CD4-positive, alpha-beta T cell treated with Interleukin-12 subunit alpha and Interleukin-12 subunit beta, for 1 hour (primary cell): ENCODE data around the gene NAT8.
A peak's percentile ranks its signal among the peaks of the same experiment; 100 is the strongest.
"Not testable (repeated sequence)": the region's sequence is repeated elsewhere in the genome, so short reads cannot be mapped to it uniquely, and the experiment has no call there.

Experiments used
- DNase-seq: peaks from one replicate; pipeline ENCODE4 v3.0.0-alpha.2; 2020

Gene NAT8

DNA sequence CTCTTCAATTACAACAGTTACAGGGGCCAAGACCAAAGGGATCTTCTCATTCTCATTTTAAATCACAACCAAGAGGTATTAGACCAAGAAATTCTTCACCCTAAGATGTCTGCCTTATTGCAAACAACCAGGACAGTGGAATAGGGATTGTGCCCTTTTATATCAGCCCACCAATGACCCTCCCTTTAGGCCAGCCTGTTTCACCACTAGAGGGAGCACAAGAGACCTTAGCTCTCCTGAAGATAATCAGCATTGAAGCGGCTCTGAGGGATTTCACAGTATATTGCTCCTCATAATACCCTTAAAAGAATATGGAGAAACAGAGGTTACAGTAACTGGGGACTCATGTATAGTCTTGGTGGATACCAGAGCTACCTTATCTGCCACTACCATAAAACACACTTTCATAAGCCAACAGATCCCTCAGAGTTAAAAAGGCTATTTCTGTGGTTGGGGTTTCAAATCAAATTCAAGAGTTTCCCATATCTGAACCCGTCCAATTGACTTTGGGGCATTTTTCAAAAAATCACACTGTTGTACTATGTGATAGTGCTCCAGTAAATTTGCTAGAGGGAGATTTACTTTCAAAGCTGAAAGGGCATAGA is 11.5 kb downstream of the NAT8 start:
- peak; percentile 4 for DNase-seq

GRCh38 chr2:73628493-73628892 is 13.7 kb downstream of the NAT8 start:
- not testable (repeated sequence) for DNase-seq

GRCh38 chr2:73626237-73626636 is 16.0 kb downstream of the NAT8 start:
- not testable (repeated sequence) for DNase-seq

- DNase-seq = not testable (repeated sequence)
Observed at GRCh38 chr2:73624625-73625024, 17.6 kb downstream of the NAT8 start.

DNA sequence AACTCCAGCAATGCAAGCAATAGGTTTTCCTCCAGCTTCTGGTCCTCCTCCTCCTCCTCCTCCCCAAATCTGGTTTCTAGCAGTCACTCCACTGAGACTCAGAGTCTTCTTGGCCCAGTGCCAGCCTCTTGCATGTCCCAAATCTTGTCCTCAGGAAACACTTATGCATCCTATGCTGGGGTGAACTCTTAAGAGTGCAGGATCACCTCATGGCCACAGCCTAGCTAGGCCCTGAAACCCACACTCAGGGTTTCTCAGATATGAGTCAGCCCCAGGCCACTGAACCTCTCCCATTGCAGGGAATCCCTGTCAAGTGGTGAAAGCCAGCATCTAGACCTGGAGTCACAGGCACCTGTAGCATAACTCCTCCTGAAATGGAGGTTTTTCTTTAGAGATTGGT is 18.2 kb downstream of the NAT8 start:
- DNase-seq = not testable (repeated sequence)

- not testable (repeated sequence) for DNase-seq
Observed at GRCh38 chr2:73619925-73620324, 22.3 kb downstream of the NAT8 start.

- no peak for DNase-seq
Observed at GRCh38 chr2:73614997-73615396, 27.2 kb downstream of the NAT8 start.

DNA sequence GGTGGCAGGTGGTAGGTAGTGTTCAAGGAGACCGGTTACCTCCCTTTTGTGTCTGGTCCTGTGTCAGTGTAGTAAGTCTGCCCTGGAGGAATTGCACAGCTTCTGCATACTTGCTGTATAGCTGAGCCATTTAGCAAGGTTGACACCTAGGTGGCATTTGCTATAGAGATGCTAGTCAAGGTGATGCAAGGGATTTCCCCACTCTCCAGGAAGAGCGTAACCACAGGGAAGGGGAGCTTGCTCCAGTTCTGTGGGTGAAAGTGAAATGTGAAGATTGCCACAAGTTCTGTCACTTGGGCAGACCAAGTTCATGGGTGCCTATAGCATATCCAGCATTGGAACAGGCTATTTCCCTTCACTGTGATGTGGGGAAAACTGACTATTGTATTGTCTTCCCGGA is 28.1 kb downstream of the NAT8 start:
- no peak for DNase-seq

GRCh38 chr2:73611867-73612266 is 30.4 kb downstream of the NAT8 start:
- no peak for DNase-seq

- no peak for DNase-seq
Observed at GRCh38 chr2:73611193-73611592, 31.0 kb downstream of the NAT8 start.

DNA sequence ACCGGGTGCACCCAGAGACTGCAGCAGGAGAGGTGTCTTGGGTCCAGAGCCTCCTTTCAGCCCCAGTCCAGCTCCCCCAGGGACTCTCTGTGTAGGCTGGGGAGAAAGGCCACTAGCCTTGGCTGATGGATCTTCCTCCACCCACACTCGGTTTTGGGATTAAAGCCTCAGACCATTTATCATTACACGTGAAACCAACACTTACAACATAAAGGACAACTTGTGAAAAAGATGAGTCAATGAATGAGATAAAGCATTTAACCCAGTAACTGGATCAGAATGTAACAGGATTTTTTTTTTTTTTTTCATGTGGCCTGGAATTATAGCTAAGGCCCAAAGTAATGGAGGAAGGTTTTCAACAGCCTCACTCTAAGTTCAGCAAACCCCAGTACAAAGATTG is 32.1 kb downstream of the NAT8 start:
- DNase-seq = no peak

DNA sequence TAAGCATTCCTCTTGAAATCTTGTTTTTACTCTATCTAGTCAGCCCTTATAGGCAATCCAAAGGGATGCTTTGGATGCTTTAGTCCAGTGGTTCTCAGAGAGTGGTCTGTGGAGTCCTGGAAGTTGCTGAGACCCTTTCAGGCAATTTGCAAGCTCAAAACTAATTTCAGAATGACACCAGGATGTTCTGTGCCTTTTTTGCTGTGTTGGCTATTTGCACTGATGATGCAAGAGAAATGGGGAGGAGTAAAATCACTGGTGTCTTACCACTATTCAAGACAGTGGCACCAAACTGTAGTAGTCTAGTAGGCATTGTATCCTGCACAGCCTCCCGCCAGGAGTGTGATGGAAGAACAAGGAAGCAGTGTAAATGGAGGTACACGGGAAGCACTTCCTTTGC is 37.6 kb downstream of the NAT8 start:
- DNase-seq = not testable (repeated sequence)

DNA sequence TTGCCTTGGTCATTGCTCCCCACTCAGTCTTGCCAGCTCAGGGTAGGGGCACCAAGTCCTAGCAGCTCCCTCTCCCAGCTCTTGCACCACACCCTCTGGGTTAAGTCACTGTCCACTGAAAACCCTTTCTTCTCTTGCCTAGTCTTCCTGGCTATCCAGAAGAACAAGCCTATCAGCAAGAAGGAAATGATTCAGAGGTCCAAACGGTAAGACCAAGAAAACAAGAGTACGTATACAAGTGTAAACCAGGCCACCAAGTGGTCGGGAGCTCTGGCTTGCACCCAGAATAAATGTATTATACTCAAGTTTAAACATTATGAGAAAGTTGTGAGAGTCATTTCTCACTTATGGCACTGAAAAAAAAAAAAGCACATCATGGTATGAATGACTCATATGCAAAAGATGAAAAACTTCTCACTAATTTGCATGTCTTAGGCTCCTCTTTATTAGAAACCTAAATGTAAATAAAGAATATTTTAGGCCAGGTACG is 39.1 kb downstream of the NAT8 start:
- DNase-seq = not testable (repeated sequence)

GRCh38 chr2:73601780-73602179 is 40.4 kb downstream of the NAT8 start:
- no peak for DNase-seq

DNA sequence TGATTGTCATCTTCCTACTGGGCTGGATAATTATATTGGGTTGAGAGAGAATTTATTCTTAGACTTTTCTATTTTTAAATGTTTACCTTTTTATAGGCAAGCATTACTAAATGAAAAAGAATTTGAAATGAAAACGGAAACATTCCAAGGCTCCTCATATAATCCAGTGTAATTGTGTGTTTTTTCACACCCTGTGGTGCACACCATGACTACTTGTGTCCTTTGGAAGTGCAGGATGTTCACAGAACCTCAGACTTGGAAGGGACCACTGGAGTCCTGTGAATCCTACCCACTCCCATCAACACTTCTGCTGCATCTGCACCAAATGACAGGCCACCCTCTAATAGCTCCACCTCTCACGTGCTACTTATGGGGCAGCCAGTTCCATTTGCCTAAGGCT is 48.0 kb downstream of the NAT8 start:
- DNase-seq = no peak

GRCh38 chr2:73593680-73594079 is 48.5 kb downstream of the NAT8 start:
- DNase-seq = no peak
